Activated T-helper 17 cell treated with anti-CD3 and anti-CD28 coated beads, Interleukin-2, amount 50 U/mL, for 72 hours (primary cell): ENCODE results near the gene AIM2. TPM values are rescaled to one million over a fixed set of nuclear protein-coding genes. Genes with fewer than 3 reads are reported as not detected.
"Not testable (repeated sequence)": the region's sequence is repeated elsewhere in the genome, so short reads cannot be mapped to it uniquely, and the experiment has no call there.

Source experiments
- ATAC-seq: fragments of 150-1000 bp; cut with Tn5 transposase; replicated peaks from 2 replicates; pipeline ENCODE4 v1.10.0; 2021; ENCODE audit warnings: mild to moderate bottlenecking, moderate library complexity
- H3K27ac Mint-ChIP-seq: one replicate; pipeline ENCODE4 v1.8.0; 2022; ENCODE audit warnings: mixed read lengths
- H3K27me3 Mint-ChIP-seq: one replicate; pipeline ENCODE4 v1.8.0; 2022; ENCODE audit warnings: mixed read lengths
- H3K36me3 Mint-ChIP-seq: one replicate; pipeline ENCODE4 v1.8.0; 2022; ENCODE audit warnings: low read depth, mild to moderate bottlenecking, mixed read lengths
- H3K4me1 Mint-ChIP-seq: one replicate; pipeline ENCODE4 v1.8.0; 2022; ENCODE audit warnings: mixed read lengths
- H3K4me3 Mint-ChIP-seq: one replicate; pipeline ENCODE4 v1.8.0; 2022; ENCODE audit warnings: mild to moderate bottlenecking, mixed read lengths
- H3K9me3 Mint-ChIP-seq: one replicate; pipeline ENCODE4 v1.8.0; 2022; ENCODE audit warnings: mixed read lengths
- total RNA-seq, 2 donors: library from RNA; stranded (reverse); gene quantifications; one replicate each; pipeline ENCODE4 v1.2.3, GENCODE V29; 2022

Gene AIM2
- 100 to 1,000 TPM in 1 of 2 donors, 10 to 100 TPM in 1; 47.2 to 123 TPM for total RNA-seq

DNA sequence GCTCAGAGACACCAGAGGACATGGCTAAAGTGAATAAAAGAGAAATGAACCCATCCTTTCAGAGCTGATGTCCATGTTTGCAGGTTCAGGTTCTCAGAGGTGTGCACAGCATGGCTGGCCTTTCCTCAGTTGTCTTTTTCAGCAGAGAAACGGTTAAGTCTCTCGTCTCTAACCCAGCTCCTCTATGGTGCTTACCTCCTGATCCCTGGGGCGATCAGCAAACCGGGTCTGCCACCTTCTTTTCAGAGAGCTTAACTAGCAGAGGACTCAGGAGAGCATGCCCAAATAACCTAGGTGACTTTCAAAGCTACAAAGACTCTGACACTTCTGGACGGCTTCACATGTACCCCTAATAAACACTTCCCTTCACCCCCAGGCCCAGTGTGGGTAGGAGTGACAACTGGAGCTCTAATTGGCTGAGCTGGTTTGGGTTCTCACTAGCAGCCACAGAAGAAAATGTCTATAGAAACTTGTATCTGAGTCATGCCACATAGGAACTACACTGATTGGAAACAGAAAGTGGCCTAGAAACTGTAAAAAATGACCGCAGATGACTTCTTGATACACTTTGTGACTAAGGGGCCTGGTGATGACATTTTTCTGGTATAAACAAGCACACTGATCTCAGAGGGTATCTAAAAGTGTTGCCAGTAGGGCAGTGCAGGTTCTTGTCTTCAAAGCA is at the start of gene AIM2:
AIM2 (minus strand) TSS at position 329 of the 682 bp plus-strand sequence. CDS start 3,267 bp downstream, outside the sequence.
- peak within 1 kb of the TSS; percentile 95 for H3K4me3 Mint-ChIP-seq
- peaks cover 57% of the 10 kb centered on the region for H3K36me3 Mint-ChIP-seq
- no peaks in the 10 kb centered on the region for H3K9me3 Mint-ChIP-seq
- H3K27ac Mint-ChIP-seq: peak within 1 kb of the TSS; percentile 97
- peaks cover 32% of the 10 kb centered on the region for H3K4me1 Mint-ChIP-seq
- peak; percentile 82 for ATAC-seq
- no peaks in the 10 kb centered on the region for H3K27me3 Mint-ChIP-seq

DNA sequence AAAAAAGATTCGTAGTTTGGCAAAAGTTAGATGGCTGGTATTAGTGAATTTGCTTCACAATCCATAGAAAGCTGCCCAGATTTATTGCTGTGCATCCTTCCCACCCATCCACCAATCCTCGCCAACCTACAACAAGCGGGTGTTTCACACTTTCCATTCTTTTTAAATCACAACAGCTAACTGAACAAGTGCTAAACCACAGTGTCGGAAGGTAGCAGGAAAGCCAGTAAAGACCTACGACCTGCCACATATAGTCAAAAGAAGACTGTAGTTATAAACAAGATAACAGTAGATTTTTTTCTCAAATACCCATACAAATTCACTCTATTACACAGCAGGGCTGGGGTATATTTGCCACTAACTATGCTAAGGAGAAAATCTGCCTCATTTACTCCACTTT is 47.0 kb upstream of the AIM2 start:
- H3K4me1 Mint-ChIP-seq: peaks cover 9% of the 10 kb centered on the region
- ATAC-seq: no peak

DNA sequence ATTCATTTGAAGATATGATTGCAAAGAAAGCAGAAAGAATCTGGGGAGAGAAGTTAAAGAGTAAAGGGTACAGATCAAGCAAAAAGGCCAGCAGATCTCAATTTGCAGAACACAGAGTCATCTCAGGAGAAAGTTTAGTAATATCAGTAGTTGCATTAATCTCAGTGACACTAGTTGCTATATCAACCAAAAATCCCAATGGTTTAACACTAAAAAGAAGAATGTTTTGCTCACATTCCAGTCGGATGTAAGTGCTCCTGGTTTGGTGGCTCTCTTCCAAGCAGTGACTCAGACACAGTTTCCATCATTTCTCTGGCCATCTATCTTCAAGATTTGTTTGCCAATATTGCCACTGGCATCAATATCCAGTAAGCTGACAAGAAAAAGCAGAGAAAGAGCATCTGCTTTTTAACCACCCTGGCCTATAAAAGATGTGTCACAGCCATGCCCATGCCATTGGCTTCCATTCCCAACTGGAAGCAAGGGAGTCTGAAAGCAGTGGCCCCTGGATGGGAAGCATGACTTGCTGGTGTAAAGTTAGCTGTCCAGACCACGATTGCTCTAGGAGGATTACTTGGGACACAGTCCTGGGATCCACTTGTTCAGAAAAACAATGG is 45.5 kb upstream of the AIM2 start:
- H3K4me3 Mint-ChIP-seq: peak overlapping the region; percentile 37
- peak overlapping the region; percentile 92 for H3K27ac Mint-ChIP-seq
- peaks cover 9% of the 10 kb centered on the region for H3K4me1 Mint-ChIP-seq
- no peaks in the 10 kb centered on the region for H3K9me3 Mint-ChIP-seq
- H3K27me3 Mint-ChIP-seq: peaks cover 16% of the 10 kb centered on the region
- H3K36me3 Mint-ChIP-seq: no peaks in the 10 kb centered on the region
- ATAC-seq: peak; percentile 74

More for the DNA sequence above, 47.0 kb upstream of the AIM2 start:
- H3K9me3 Mint-ChIP-seq: no peaks in the 10 kb centered on the region
- peaks cover 16% of the 10 kb centered on the region for H3K27me3 Mint-ChIP-seq
- H3K36me3 Mint-ChIP-seq: no peaks in the 10 kb centered on the region
- no peak overlapping the region for H3K27ac Mint-ChIP-seq
- H3K4me3 Mint-ChIP-seq: no peak overlapping the region

DNA sequence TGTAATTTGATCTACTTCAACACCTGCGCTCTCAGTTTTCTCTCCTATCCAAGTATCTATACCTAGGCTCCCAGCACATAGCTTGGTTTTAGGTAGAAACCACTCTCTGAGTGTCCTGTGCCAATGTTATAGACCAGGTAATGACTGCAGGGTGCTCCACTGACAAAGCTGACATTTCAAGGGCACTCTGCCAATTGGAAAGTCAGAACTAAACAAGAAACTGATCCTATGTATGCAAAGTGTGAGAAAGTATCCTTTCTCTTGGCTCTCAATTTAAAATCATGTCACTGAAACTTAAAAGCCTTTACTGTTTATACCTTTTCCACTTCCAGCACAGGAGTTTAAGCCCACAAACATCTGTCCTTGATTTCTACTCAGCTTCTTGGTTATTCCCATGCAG is 45.0 kb upstream of the AIM2 start:
- no peaks in the 10 kb centered on the region for H3K36me3 Mint-ChIP-seq

GRCh38 chr1:159120317-159120716 is 43.8 kb upstream of the AIM2 start:
- ATAC-seq: no peak
- Mint-ChIP-seq H3K27ac (no peak overlapping the region), H3K4me3 (no peak overlapping the region), H3K27me3 (peaks cover 16% of the 10 kb centered on the region), H3K9me3 (no peaks in the 10 kb centered on the region), H3K36me3 (no peaks in the 10 kb centered on the region), H3K4me1 (peaks cover 9% of the 10 kb centered on the region)

More for the DNA sequence above, 45.0 kb upstream of the AIM2 start:
- Mint-ChIP-seq H3K27me3 (peaks cover 16% of the 10 kb centered on the region), H3K4me1 (peaks cover 9% of the 10 kb centered on the region), H3K27ac (peak overlapping the region; percentile 92), H3K4me3 (peak overlapping the region; percentile 37), H3K9me3 (no peaks in the 10 kb centered on the region)
- peak; percentile 80 for ATAC-seq

- no peak overlapping the region for H3K4me3 Mint-ChIP-seq
- no peaks in the 10 kb centered on the region for H3K4me1 Mint-ChIP-seq
- no peaks in the 10 kb centered on the region for H3K36me3 Mint-ChIP-seq
- H3K27me3 Mint-ChIP-seq: peaks cover 11% of the 10 kb centered on the region
- ATAC-seq: no peak
- no peak overlapping the region for H3K27ac Mint-ChIP-seq
- no peaks in the 10 kb centered on the region for H3K9me3 Mint-ChIP-seq
Measured at GRCh38 chr1:159113596-159114433, 37.2 kb upstream of the AIM2 start.

DNA sequence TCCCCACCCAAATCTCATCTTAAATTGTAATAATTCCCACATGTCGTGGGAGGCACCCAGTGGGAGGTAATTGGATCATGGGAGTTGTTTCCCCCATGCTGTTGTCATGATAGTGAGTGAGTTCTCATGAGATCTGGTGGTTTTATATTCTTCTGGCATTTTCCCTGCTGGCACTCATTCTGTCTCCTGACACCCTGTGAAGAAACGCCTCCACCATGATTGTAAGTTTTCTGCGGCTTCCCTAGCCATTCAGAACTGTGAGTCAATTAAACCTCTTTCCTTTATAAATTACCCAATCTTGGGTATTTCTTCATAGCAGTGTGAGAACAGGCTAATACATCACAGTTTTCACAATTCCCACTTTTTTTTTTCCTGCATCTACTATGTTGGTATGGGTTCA is 26.5 kb upstream of the AIM2 start:
- peaks cover 30% of the 10 kb centered on the region for H3K27me3 Mint-ChIP-seq
- H3K36me3 Mint-ChIP-seq, H3K4me1 Mint-ChIP-seq, H3K27ac Mint-ChIP-seq, H3K9me3 Mint-ChIP-seq, ATAC-seq, H3K4me3 Mint-ChIP-seq: not testable (repeated sequence)

DNA sequence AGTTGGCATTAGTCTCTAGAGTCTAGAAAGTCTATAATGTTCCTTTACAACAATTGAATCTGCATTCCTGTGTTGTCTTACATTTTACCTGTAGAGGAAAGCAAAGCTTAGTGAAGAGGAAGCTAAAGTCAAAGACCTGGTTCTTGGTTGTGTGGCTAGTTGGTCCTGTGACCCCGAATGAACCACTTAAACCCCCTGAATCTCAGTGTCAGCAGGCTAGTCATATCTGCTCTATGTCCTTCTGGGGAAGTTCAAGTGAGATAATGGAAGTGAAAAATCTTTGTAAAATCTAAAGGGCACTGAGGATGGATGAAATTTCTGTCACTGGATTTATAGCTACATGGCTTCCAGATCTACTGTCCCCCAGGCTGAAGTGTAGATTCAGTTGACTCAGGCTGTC is 24.0 kb upstream of the AIM2 start:
- no peaks in the 10 kb centered on the region for H3K9me3 Mint-ChIP-seq
- H3K4me3 Mint-ChIP-seq: no peak overlapping the region
- no peaks in the 10 kb centered on the region for H3K4me1 Mint-ChIP-seq
- H3K27me3 Mint-ChIP-seq: peaks cover 22% of the 10 kb centered on the region
- H3K27ac Mint-ChIP-seq: no peak overlapping the region
- ATAC-seq: no peak
- H3K36me3 Mint-ChIP-seq: no peaks in the 10 kb centered on the region

GRCh38 chr1:159098596-159098995 is 22.0 kb upstream of the AIM2 start:
- H3K27me3 Mint-ChIP-seq: peaks cover 22% of the 10 kb centered on the region
- no peaks in the 10 kb centered on the region for H3K36me3 Mint-ChIP-seq
- H3K27ac Mint-ChIP-seq: no peak overlapping the region
- no peak for ATAC-seq
- no peak overlapping the region for H3K4me3 Mint-ChIP-seq
- no peaks in the 10 kb centered on the region for H3K9me3 Mint-ChIP-seq
- no peaks in the 10 kb centered on the region for H3K4me1 Mint-ChIP-seq

DNA sequence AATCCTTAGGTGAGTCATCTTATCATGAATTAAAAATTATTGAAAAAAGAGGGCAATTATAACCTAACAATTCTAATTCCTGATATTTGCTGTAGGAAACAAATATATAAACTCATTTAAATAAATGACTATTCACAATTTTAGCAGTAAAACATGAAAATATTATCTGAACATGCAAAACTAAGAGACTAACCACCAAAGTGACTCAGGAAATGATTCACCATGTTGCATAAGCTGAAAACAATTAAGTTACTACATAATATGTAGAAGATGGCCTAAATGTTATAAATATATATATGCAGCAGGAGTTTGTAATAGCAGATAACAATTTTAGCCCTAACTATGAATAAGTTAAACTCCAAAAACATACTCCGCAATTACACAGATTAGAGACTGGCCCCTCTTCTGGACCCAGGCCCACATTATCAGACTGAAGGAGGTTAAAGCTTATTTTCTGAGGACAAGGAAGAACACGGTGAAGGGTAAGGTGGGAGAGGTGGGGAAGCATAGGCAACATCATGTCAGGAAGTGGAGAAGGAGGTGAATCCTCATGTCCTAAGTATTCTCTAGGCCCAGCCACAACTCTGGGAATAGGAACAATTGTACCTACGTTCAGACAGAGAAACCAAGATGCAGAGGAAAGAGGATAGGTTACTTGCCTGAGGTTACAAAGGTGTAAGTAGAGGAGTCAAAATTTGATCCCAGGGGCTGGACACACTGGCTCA is 15.6 kb upstream of the AIM2 start:
- ATAC-seq: peak; percentile 27
- Mint-ChIP-seq H3K36me3 (peaks cover 12% of the 10 kb centered on the region), H3K27me3 (no peaks in the 10 kb centered on the region), H3K9me3 (no peaks in the 10 kb centered on the region), H3K4me1 (peaks cover 43% of the 10 kb centered on the region), H3K4me3 (peak overlapping the region; percentile 78), H3K27ac (peak overlapping the region; percentile 95)

DNA sequence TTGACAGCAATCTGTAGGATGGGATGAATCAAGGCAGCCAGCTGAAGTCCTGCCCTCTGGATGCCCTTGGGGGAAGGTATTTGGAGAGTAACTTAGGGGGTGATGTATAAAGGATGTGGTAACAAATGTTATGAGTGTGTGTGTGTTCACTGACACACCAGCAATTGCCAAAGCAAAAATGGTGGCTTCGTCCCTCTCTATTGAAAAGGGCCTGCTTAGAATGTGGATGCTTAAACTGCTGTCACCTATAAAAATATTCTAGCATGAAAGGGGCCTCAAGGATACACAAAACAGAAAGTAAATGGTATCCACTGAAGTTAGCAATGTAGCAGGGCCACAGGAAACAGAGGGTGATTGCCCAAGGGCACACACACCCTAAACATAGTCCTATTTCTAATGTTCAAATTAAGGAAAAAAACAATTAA is 15.1 kb upstream of the AIM2 start:
- H3K27me3 Mint-ChIP-seq: no peaks in the 10 kb centered on the region
- peak overlapping the region; percentile 78 for H3K4me3 Mint-ChIP-seq
- H3K4me1 Mint-ChIP-seq: peaks cover 46% of the 10 kb centered on the region
- H3K27ac Mint-ChIP-seq: peak overlapping the region; percentile 95
- H3K9me3 Mint-ChIP-seq: no peaks in the 10 kb centered on the region
- peak; percentile 80 for ATAC-seq
- peaks cover 12% of the 10 kb centered on the region for H3K36me3 Mint-ChIP-seq

DNA sequence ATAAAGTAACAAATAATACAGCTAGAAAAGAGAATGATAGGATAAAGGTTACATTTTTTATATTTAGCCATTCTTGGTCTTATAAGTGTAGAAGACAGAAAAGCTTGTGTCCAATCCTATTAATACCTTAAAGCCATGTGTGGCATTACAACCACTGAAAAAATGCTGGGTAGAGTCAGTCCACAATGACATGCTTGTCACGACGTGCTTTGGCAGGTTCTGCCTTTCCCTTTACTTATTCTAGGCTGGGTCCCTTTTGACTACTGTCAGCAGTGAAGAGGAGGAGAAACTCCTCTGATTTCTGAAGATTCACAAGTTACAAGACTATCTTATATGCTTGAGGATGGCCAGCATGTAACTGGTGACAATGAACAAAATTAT is 14.6 kb upstream of the AIM2 start:
- H3K4me1 Mint-ChIP-seq: peaks cover 46% of the 10 kb centered on the region
- H3K27me3 Mint-ChIP-seq: no peaks in the 10 kb centered on the region
- H3K27ac Mint-ChIP-seq: peak overlapping the region; percentile 95
- H3K36me3 Mint-ChIP-seq: peaks cover 12% of the 10 kb centered on the region
- H3K4me3 Mint-ChIP-seq: peak overlapping the region; percentile 78
- H3K9me3 Mint-ChIP-seq: no peaks in the 10 kb centered on the region
- peak; percentile 8 for ATAC-seq

DNA sequence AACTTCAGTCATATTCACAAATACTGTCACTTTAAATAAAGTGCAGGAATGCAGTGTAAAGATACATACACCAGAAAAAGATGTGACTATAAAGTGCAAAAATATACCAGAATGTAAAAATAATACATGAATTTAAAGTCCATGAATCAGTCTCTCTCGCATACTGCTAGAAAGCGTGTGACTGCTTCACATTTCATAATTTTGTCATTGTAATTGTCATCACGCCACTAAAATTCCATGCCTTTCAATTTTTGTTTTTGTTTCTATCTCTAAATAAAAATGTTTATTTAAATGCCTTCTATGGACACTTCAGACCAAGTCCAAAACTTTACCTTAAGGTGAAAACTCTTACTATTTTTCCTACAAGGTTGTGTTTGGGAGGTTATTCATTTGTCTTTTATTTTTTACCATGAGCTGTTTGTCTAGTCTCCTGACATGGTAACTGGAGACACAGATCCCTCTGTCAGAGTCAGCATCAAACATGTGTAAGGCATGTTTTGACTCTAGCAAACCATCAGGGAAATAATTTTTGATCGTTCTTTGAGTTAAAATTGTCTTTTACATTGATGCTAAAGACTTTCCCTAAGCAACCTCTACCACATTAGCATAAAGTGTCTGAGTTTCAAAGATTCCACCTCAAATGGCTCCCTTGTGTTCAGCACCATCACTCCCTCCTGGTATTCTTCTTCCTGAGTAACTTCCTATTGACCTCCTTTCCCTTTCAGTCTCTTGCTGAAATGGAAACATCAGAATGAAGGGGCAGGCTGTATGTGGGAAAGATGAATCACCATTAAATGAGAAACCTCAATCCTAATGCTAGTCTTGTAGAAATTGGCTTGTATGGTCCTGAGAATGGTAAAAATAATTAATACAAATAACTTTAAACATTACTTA is 14.0 kb upstream of the AIM2 start:
- Mint-ChIP-seq H3K9me3 (no peaks in the 10 kb centered on the region), H3K27me3 (no peaks in the 10 kb centered on the region), H3K4me3 (peak overlapping the region; percentile 78), H3K36me3 (peaks cover 12% of the 10 kb centered on the region), H3K27ac (peak overlapping the region; percentile 95), H3K4me1 (peaks cover 46% of the 10 kb centered on the region)
- peak; percentile 51 for ATAC-seq
